NCI-H1048 (cell line): ENCODE results near the gene DSC3.

ENCODE experiments used
- DNase-seq: peaks from one replicate; lab custom pipeline; 2025; lab: John Stamatoyannopoulos, UW

DSC3 gene

GRCh38 chr18:31042406-31043181 is at the start of gene DSC3:
TSS of gene DSC3 (minus strand) at chr18:31042742. CDS start at chr18:31042660, 82 bp downstream.
- no peak for DNase-seq

- no peak for DNase-seq
Observed at GRCh38 chr18:31091350-31091749, 48.8 kb upstream of the DSC3 start.

- DNase-seq = no peak
Observed at GRCh38 chr18:31088532-31088931, 46.0 kb upstream of the DSC3 start.

- DNase-seq = no peak
Observed at GRCh38 chr18:31079973-31080372, 37.4 kb upstream of the DSC3 start.

- no peak for DNase-seq
Observed at GRCh38 chr18:31077878-31078277, 35.3 kb upstream of the DSC3 start.

- no peak for DNase-seq
Observed at GRCh38 chr18:31072175-31072574, 29.6 kb upstream of the DSC3 start.

GRCh38 chr18:31070206-31070605 is 27.7 kb upstream of the DSC3 start:
- DNase-seq = no peak

GRCh38 chr18:31066266-31066665 is 23.7 kb upstream of the DSC3 start:
- no peak for DNase-seq

- no peak for DNase-seq
Observed at GRCh38 chr18:31065036-31065773, 22.7 kb upstream of the DSC3 start.

GRCh38 chr18:31064130-31064529 is 21.6 kb upstream of the DSC3 start:
- no peak for DNase-seq

- no peak for DNase-seq
Observed at GRCh38 chr18:31061945-31062344, 19.4 kb upstream of the DSC3 start.

- DNase-seq = no peak
Observed at GRCh38 chr18:31058897-31059296, 16.4 kb upstream of the DSC3 start.

- DNase-seq = no peak
Observed at GRCh38 chr18:31057917-31058316, 15.4 kb upstream of the DSC3 start.

GRCh38 chr18:31057051-31057450 is 14.5 kb upstream of the DSC3 start:
- DNase-seq = no peak

GRCh38 chr18:31056296-31056695 is 13.8 kb upstream of the DSC3 start:
- DNase-seq = no peak

- DNase-seq = no peak
Observed at GRCh38 chr18:31050635-31051034, 8.1 kb upstream of the DSC3 start.

GRCh38 chr18:31049189-31049588 is 6.6 kb upstream of the DSC3 start:
- DNase-seq = no peak

GRCh38 chr18:31048216-31048615 is 5.7 kb upstream of the DSC3 start:
- no peak for DNase-seq

GRCh38 chr18:31046916-31047315 is 4.4 kb upstream of the DSC3 start:
- DNase-seq = no peak

GRCh38 chr18:31045599-31045998 is 3.1 kb upstream of the DSC3 start:
- DNase-seq = no peak

- no peak for DNase-seq
Observed at GRCh38 chr18:31044926-31045325, 2.4 kb upstream of the DSC3 start.

GRCh38 chr18:31043709-31044108 is 1.2 kb upstream of the DSC3 start:
- DNase-seq = no peak

GRCh38 chr18:31042084-31042405 is 497 bp downstream of the DSC3 start:
- DNase-seq = no peak
